ENCODE results near the gene WDR53.
A peak's percentile ranks its signal among the peaks of the same experiment; 100 is the strongest.

GRCh38 chr3:196563721-196564225 is 4.6 kb downstream of the WDR53 start:
- TF ChIP-seq PCBP2 (IDR thresholded peaks at IDR 0.05; ENCODE audit: low read depth, low read length, poor library complexity, severe bottlenecking) (no peak), CTCF (IDR thresholded peaks at IDR 0.05 in 2 of 3, conservative IDR thresholded peaks at IDR 0.05 in 1 of 3; ENCODE audit: insufficient read depth in 2 of 3, low read depth in 1 of 3, low read length in 3 of 3) (no peak), KLF6 (CRISPR knock-in tag; IDR thresholded peaks at IDR 0.05; ENCODE audit: borderline replicate concordance) (no peak), GTF2F1 (IDR thresholded peaks at IDR 0.05; ENCODE audit: low read depth, low read length) (no peak), E2F1 (CRISPR knock-in tag; IDR thresholded peaks at IDR 0.05) (no peak), ATF3 (IDR thresholded peaks at IDR 0.05) (peak; percentile 85), ATF3 (CRISPR knock-in tag; conservative IDR thresholded peaks at IDR 0.05) (no peak), MEF2D (tag; conservative IDR thresholded peaks at IDR 0.05; ENCODE audit: low read depth) (no peak), CXXC5 (CRISPR knock-in tag; IDR thresholded peaks at IDR 0.05) (0 out of 2 replicates have a peak, but pooled peaks have one; percentile 25)
